SK-N-SH (cell line): ENCODE measurements around the gene STPG2. TPM values are rescaled to one million over a fixed set of nuclear protein-coding genes. Genes with fewer than 3 reads are reported as not detected.

Experiments
- CTCF ChIA-PET: fragments of 300-600, 350-600 bp; formaldehyde crosslinking; extraction: SDS; loops from one replicate; lab custom pipeline; 2021; lab: Yijun Ruan, JAX
- POLR2A ChIA-PET: fragments of 350-600 bp; sonication (Branson Sonifier 250); formaldehyde crosslinking; extraction: SDS; loops from one replicate; lab custom pipeline; 2020; ENCODE audit warnings: antibody characterized with exemption, inconsistent platforms; lab: Yijun Ruan, JAX
- DNase-seq: peaks from one replicate; pipeline ENCODE4 v3.0.0; 2012
- H2AFZ ChIP-seq: fragments of 200-600 bp; sonication (generic); 2 replicates; pipeline ENCODE4 v1.8.1; 2016; ENCODE audit warnings: antibody characterized with exemption, mild to moderate bottlenecking, low read depth
- H3F3A ChIP-seq: fragments of 200-600 bp; sonication (generic); replicated peaks from 2 replicates; pipeline ENCODE3; 2016; ENCODE audit warnings: antibody characterized with exemption, mild to moderate bottlenecking; ENCODE audit not compliant: insufficient read depth
- H3K27ac ChIP-seq, 2 experiments: fragments of 200-500 bp in 1 of 2; fragments of 200-600 bp in 1 of 2; sonication (Bioruptor generic) in 1 of 2; sonication (generic), shearing (Covaris generic) in 1 of 2; 2 replicates each; pipeline versions ENCODE4 v1.5.1 to v1.6.1; 2014 to 2016; ENCODE audit warnings: low read depth in 2 of 2, inconsistent platforms in 1 of 2, low read length in 1 of 2, mild to moderate bottlenecking in 1 of 2, mixed read lengths in 1 of 2
- H3K27me3 ChIP-seq: fragments of 200-600 bp; sonication (generic), shearing (Covaris generic); 2 replicates; pipeline ENCODE4 v1.6.1; 2016; ENCODE audit warnings: mixed run types; ENCODE audit not compliant: insufficient read depth
- H3K36me3 ChIP-seq, 2 experiments: fragments of 200-500 bp in 1 of 2; fragments of 200-600 bp in 1 of 2; sonication (Bioruptor generic) in 1 of 2; sonication (generic) in 1 of 2; replicated peaks in 1 of 2; 2 replicates each; pipeline versions ENCODE3 to v1.5.1; 2014 to 2016; ENCODE audit warnings: low read length in 1 of 2, mild to moderate bottlenecking in 1 of 2; ENCODE audit not compliant: insufficient read depth in 2 of 2, control insufficient read depth in 1 of 2
- H3K4me1 ChIP-seq, 2 experiments: fragments of 200-500 bp in 1 of 2; fragments of 200-600 bp in 1 of 2; sonication (Bioruptor generic) in 1 of 2; sonication (generic), shearing (Covaris generic) in 1 of 2; 2 replicates each; pipeline versions ENCODE4 v1.5.1 to v1.6.1; 2014 to 2016; ENCODE audit warnings: low read depth in 1 of 2, low read length in 1 of 2, mixed run types in 1 of 2; ENCODE audit not compliant: insufficient read depth in 2 of 2, control insufficient read depth in 1 of 2
- H3K4me2 ChIP-seq: fragments of 200-600 bp; sonication (generic), shearing (Covaris generic); 2 replicates; pipeline ENCODE4 v1.6.1; 2017; ENCODE audit warnings: mixed run types
- H3K4me3 ChIP-seq, 2 experiments: fragments of 200-500 bp in 1 of 2; fragments of 200-600 bp in 1 of 2; sonication (Bioruptor generic) in 1 of 2; sonication (generic), shearing (Covaris generic) in 1 of 2; 2 replicates each; pipeline versions ENCODE4 v1.5.1 to v1.8.1; 2014 to 2016; ENCODE audit warnings: low read depth in 2 of 2, inconsistent platforms in 1 of 2, low read length in 1 of 2, mild to moderate bottlenecking in 1 of 2, mixed read lengths in 1 of 2, moderate library complexity in 1 of 2
- H3K79me2 ChIP-seq: fragments of 200-600 bp; sonication (generic); 2 replicates; pipeline ENCODE4 v1.8.1; 2017; ENCODE audit warnings: mild to moderate bottlenecking; ENCODE audit not compliant: insufficient read depth
- H3K9ac ChIP-seq: fragments of 200-600 bp; sonication (generic); 2 replicates; pipeline ENCODE4 v1.6.1; 2017; ENCODE audit warnings: mixed run types
- H3K9me2 ChIP-seq: fragments of 200-600 bp; sonication (generic); 2 replicates; pipeline ENCODE4 v1.6.1; 2017; ENCODE audit warnings: mixed run types
- H3K9me3 ChIP-seq: fragments of 200-600 bp; sonication (generic); 2 replicates; pipeline ENCODE4 v1.6.1; 2017; ENCODE audit warnings: mixed run types, mild to moderate bottlenecking, moderate library complexity
- H4K20me1 ChIP-seq: fragments of 200-600 bp; sonication (generic); 2 replicates; pipeline ENCODE4 v1.6.1; 2017; ENCODE audit warnings: mild to moderate bottlenecking, mixed run types; ENCODE audit not compliant: insufficient read depth
- ELF1 ChIP-seq: IDR thresholded peaks from 2 replicates; pipeline ENCODE4 v1.4.0; 2012
- EZH2phosphoT487 ChIP-seq: fragments of 200-600 bp; sonication (generic); IDR thresholded peaks from 2 replicates; pipeline ENCODE4 v1.6.1; 2017; ENCODE audit warnings: low read depth, mixed run types, mild to moderate bottlenecking, antibody characterized with exemption, moderate library complexity, borderline replicate concordance
- FOSL2 ChIP-seq: IDR thresholded peaks from 2 replicates; pipeline ENCODE4 v1.4.0; 2012; ENCODE audit warnings: low read depth, mild to moderate bottlenecking, moderate library complexity, borderline replicate concordance
- FOXJ3 ChIP-seq: sonication (generic); formaldehyde crosslinking; IDR thresholded peaks from 2 replicates; pipeline ENCODE4 v1.5.1; 2020; ENCODE audit warnings: mild to moderate bottlenecking, missing genetic modification reagents
- FOXM1 ChIP-seq: IDR thresholded peaks from 2 replicates; pipeline ENCODE4 v1.4.0; 2012; ENCODE audit warnings: low read depth, mild to moderate bottlenecking
- GATA2 ChIP-seq: sonication (generic); formaldehyde crosslinking; IDR thresholded peaks from 2 replicates; pipeline ENCODE4 v1.5.0; 2020; ENCODE audit warnings: mild to moderate bottlenecking, missing genetic modification reagents
- JUND ChIP-seq: IDR thresholded peaks from 2 replicates; pipeline ENCODE4 v1.4.0; 2012
- NFIC ChIP-seq: IDR thresholded peaks from 2 replicates; pipeline ENCODE4 v1.4.0; 2012; ENCODE audit warnings: borderline replicate concordance
- RXRA ChIP-seq: IDR thresholded peaks from 2 replicates; pipeline ENCODE4 v1.4.0; 2012; ENCODE audit warnings: low read depth, mild to moderate bottlenecking, borderline replicate concordance
- YY1 ChIP-seq: IDR thresholded peaks from 2 replicates; pipeline ENCODE4 v1.4.0; 2012; ENCODE audit warnings: low read depth, mild to moderate bottlenecking
- WGBS: methylation state at CpG from one replicate; pipeline ENCODE4 v1.1.6; 2017; ENCODE audit warnings: low lambda C conversion rate; 5-methylcytosine and 5-hydroxymethylcytosine counted together
- polyA plus RNA-seq, 3 experiments: library from polyadenylated mRNA; depleted of rRNA; stranded (reverse); fragments of >200 nt; gene quantifications; 2 replicates each; pipeline ENCODE4 v1.2.3, GENCODE V29; 2012
- TF ChIP-seq, protein P1 (sequence below): fragments of 200-600 bp; sonication (generic); IDR thresholded peaks from 2 replicates; pipeline ENCODE4 v1.6.1; 2017; ENCODE audit warnings: antibody characterized with exemption, mild to moderate bottlenecking, moderate library complexity
- TF ChIP-seq, protein P2 (sequence below): IDR thresholded peaks from 2 replicates; pipeline ENCODE4 v1.4.0; 2012; ENCODE audit warnings: low read depth
- TF ChIP-seq, protein P3 (sequence below): IDR thresholded peaks from 2 replicates; pipeline ENCODE4 v1.4.0; 2012; ENCODE audit warnings: low read depth, borderline replicate concordance
- TF ChIP-seq, protein P4 (sequence below): IDR thresholded peaks from 2 replicates; pipeline ENCODE4 v1.4.0; 2012; ENCODE audit warnings: low read depth, borderline replicate concordance

STPG2 gene
- polyA plus RNA-seq, 1 of the 3 experiments (the other 2 are of a cell fraction): not detected

- no peak overlapping the region for H3K27ac ChIP-seq
- H3K9ac ChIP-seq: no peak overlapping the region
- POLR2A ChIA-PET: no interaction called here
- no peaks in the 10 kb centered on the region for H3K79me2 ChIP-seq
- no peaks in the 10 kb centered on the region for H3K4me1 ChIP-seq
- no peaks in the 10 kb centered on the region for H3F3A ChIP-seq
- no peaks in the 10 kb centered on the region for H3K27me3 ChIP-seq
- no peaks in the 10 kb centered on the region for H4K20me1 ChIP-seq
- H3K9me3 ChIP-seq: no peaks in the 10 kb centered on the region
- no peak overlapping the region for H3K4me3 ChIP-seq
- H3K9me2 ChIP-seq: no peaks in the 10 kb centered on the region
- H3K4me2 ChIP-seq: no peak overlapping the region
- no peak for TF ChIP-seq NFIC
- no peaks in the 10 kb centered on the region for H3K36me3 ChIP-seq
- CTCF ChIA-PET: interaction anchor here (1.3 kb wide), 1 partner anchor 17 kb away, joined by 3 read pairs; no protein-coding TSS in a partner anchor
- DNase-seq: no peak
- WGBS: 47% methylated on average over 2 of the region's 2 CpGs
- H2AFZ ChIP-seq: no peak overlapping the region
Measured at GRCh38 chr4:98176531-98176930, 33.3 kb upstream of the STPG2 start.

DNA sequence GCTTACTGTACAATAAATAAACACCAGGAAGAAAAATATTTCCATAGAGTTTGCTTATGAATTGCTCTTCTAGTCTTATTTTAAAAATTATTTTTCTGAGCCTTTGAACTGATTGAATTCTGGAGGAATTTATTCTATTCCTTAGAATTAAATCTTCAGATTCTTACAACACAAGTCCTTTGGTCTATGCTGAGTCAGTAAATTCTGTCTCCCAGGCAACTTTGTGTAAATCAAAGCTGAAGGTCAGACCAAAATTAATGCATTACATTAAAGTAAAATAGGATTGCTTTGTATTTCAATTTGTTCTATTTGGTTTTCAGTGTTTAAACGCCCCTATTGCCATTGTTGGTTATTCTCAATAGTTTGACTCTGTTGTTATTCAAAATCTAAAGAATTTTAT is 26.8 kb upstream of the STPG2 start:
- DNase-seq: no peak
- WGBS: 53% methylated on average over 1 of the region's 1 CpG

DNA sequence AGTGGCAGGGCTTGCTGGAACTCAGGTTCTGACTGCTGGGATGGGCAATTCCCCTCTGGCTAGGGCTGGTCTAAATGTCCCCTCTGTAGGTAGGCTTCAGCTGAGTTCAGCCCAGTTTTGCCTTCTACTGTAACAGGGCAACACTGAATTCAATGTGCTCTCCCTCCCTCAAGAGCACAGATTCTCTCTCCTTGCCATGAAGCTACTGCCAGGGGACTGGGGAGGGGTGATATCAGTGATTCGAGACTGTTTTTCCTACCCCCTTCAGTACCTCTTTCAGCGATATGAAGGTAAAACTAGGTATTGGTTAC is 23.4 kb upstream of the STPG2 start:
- Histone ChIP-seq H3K36me3 (no peaks in the 10 kb centered on the region), H3F3A (no peaks in the 10 kb centered on the region), H3K27me3 (no peaks in the 10 kb centered on the region), H3K79me2 (no peaks in the 10 kb centered on the region), H2AFZ (no peak overlapping the region), H3K4me1 (peaks cover 0 to 5% of the 10 kb centered on the region in 2 experiments; a peak in 1 of 4 replicates), H3K4me2 (no peak overlapping the region), H3K9ac (no peak overlapping the region), H3K27ac (no peak overlapping the region), H3K9me2 (no peaks in the 10 kb centered on the region), H3K4me3 (no peak overlapping the region), H4K20me1 (no peaks in the 10 kb centered on the region), H3K9me3 (no peaks in the 10 kb centered on the region)
- ChIA-PET CTCF (interaction anchor here (2.0 kb wide), 1 partner anchor 15 kb away, joined by 9 read pairs; no protein-coding TSS in a partner anchor), POLR2A (no interaction called here)
- WGBS: 93% methylated on average over 2 of the region's 2 CpGs
- DNase-seq: no peak
- TF ChIP-seq, protein P1, sequence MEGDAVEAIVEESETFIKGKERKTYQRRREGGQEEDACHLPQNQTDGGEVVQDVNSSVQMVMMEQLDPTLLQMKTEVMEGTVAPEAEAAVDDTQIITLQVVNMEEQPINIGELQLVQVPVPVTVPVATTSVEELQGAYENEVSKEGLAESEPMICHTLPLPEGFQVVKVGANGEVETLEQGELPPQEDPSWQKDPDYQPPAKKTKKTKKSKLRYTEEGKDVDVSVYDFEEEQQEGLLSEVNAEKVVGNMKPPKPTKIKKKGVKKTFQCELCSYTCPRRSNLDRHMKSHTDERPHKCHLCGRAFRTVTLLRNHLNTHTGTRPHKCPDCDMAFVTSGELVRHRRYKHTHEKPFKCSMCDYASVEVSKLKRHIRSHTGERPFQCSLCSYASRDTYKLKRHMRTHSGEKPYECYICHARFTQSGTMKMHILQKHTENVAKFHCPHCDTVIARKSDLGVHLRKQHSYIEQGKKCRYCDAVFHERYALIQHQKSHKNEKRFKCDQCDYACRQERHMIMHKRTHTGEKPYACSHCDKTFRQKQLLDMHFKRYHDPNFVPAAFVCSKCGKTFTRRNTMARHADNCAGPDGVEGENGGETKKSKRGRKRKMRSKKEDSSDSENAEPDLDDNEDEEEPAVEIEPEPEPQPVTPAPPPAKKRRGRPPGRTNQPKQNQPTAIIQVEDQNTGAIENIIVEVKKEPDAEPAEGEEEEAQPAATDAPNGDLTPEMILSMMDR: no peak
- TF ChIP-seq FOSL2 (no peak), JUND (no peak), FOXM1 (no peak), ELF1 (no peak), FOXJ3 (CRISPR knock-in tag) (no peak), EZH2phosphoT487 (no peak), GATA2 (CRISPR knock-in tag) (no peak), NFIC (no peak)
- TF ChIP-seq, protein P2, sequence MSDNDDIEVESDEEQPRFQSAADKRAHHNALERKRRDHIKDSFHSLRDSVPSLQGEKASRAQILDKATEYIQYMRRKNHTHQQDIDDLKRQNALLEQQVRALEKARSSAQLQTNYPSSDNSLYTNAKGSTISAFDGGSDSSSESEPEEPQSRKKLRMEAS: no peak
- TF ChIP-seq, protein P3, sequence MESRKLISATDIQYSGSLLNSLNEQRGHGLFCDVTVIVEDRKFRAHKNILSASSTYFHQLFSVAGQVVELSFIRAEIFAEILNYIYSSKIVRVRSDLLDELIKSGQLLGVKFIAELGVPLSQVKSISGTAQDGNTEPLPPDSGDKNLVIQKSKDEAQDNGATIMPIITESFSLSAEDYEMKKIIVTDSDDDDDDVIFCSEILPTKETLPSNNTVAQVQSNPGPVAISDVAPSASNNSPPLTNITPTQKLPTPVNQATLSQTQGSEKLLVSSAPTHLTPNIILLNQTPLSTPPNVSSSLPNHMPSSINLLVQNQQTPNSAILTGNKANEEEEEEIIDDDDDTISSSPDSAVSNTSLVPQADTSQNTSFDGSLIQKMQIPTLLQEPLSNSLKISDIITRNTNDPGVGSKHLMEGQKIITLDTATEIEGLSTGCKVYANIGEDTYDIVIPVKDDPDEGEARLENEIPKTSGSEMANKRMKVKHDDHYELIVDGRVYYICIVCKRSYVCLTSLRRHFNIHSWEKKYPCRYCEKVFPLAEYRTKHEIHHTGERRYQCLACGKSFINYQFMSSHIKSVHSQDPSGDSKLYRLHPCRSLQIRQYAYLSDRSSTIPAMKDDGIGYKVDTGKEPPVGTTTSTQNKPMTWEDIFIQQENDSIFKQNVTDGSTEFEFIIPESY: no peak

More for the DNA sequence above, 26.8 kb upstream of the STPG2 start:
- Histone ChIP-seq H3K4me2 (no peak overlapping the region), H2AFZ (no peak overlapping the region), H3K27me3 (no peaks in the 10 kb centered on the region), H3K36me3 (no peaks in the 10 kb centered on the region), H3K9ac (no peak overlapping the region), H3K9me2 (no peaks in the 10 kb centered on the region), H3K4me3 (no peak overlapping the region), H3K79me2 (no peaks in the 10 kb centered on the region), H4K20me1 (no peaks in the 10 kb centered on the region), H3K27ac (no peak overlapping the region), H3K4me1 (peaks cover 0 to 5% of the 10 kb centered on the region in 2 experiments; a peak in 1 of 4 replicates), H3F3A (no peaks in the 10 kb centered on the region), H3K9me3 (no peaks in the 10 kb centered on the region)
- POLR2A ChIA-PET: no interaction called here
- CTCF ChIA-PET: no interaction called here
- no peak for TF ChIP-seq NFIC
- TF ChIP-seq, protein P1: no peak
- TF ChIP-seq, protein P4, sequence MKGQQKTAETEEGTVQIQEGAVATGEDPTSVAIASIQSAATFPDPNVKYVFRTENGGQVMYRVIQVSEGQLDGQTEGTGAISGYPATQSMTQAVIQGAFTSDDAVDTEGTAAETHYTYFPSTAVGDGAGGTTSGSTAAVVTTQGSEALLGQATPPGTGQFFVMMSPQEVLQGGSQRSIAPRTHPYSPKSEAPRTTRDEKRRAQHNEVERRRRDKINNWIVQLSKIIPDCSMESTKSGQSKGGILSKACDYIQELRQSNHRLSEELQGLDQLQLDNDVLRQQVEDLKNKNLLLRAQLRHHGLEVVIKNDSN: no peak
- no peak for TF ChIP-seq YY1
- no peak for TF ChIP-seq RXRA
- TF ChIP-seq, all 33 proteins: peak for 0
